Glutamatergic neuron (in vitro differentiated cells): ENCODE data around the gene IRF5. TPM values are rescaled to one million over a fixed set of nuclear protein-coding genes. Genes with fewer than 3 reads are reported as not detected.

Experiments used
- DNase-seq: peaks from one replicate; pipeline ENCODE4 v3.0.0; 2022
- H3K27ac Mint-ChIP-seq: one replicate; pipeline ENCODE4 v1.8.0; 2020; ENCODE audit warnings: mild to moderate bottlenecking, mixed read lengths, inconsistent platforms; ENCODE audit not compliant: unreplicated experiment
- H3K27me3 Mint-ChIP-seq: one replicate; pipeline ENCODE4 v1.8.0; 2020; ENCODE audit warnings: mild to moderate bottlenecking, moderate library complexity, mixed read lengths, inconsistent platforms; ENCODE audit not compliant: unreplicated experiment
- H3K36me3 Mint-ChIP-seq: one replicate; pipeline ENCODE4 v1.8.0; 2020; ENCODE audit warnings: mild to moderate bottlenecking, mixed read lengths, inconsistent platforms; ENCODE audit not compliant: unreplicated experiment
- H3K4me1 Mint-ChIP-seq: one replicate; pipeline ENCODE4 v1.8.0; 2020; ENCODE audit warnings: mild to moderate bottlenecking, low read depth, mixed read lengths, inconsistent platforms; ENCODE audit not compliant: unreplicated experiment
- H3K4me3 Mint-ChIP-seq: one replicate; pipeline ENCODE4 v1.8.0; 2020; ENCODE audit warnings: mild to moderate bottlenecking, mixed read lengths, inconsistent platforms; ENCODE audit not compliant: unreplicated experiment
- H3K9me3 Mint-ChIP-seq: one replicate; pipeline ENCODE4 v1.8.0; 2020; ENCODE audit warnings: mild to moderate bottlenecking, moderate library complexity, mixed read lengths, inconsistent platforms; ENCODE audit not compliant: unreplicated experiment
- total RNA-seq: library from RNA; stranded (reverse); fragmentation: NEBNext Ultra II Directional; extraction: Animal tissue kit (Norgen Biotek cat#: 25700); gene quantifications from one replicate; pipeline ENCODE4 v1.2.1, GENCODE V29; 2021; ENCODE audit not compliant: unreplicated experiment
- TF ChIP-seq, protein P1 (sequence below): fragments of 200-600 bp; sonication (generic); IDR thresholded peaks from one replicate; pipeline ENCODE4 v1.5.0; 2021; ENCODE audit not compliant: partially characterized antibody, unreplicated experiment

Gene IRF5
- total RNA-seq, 1 donor from 2014 or later = not detected

GRCh38 chr7:128948976-128949760 is 11.4 kb downstream of the IRF5 start:
- no peak for DNase-seq
- Mint-ChIP-seq H3K27ac (no peak overlapping the region), H3K36me3 (no peaks in the 10 kb centered on the region), H3K9me3 (peaks cover 5% of the 10 kb centered on the region), H3K4me3 (no peak overlapping the region), H3K27me3 (no peaks in the 10 kb centered on the region), H3K4me1 (no peaks in the 10 kb centered on the region)
- TF ChIP-seq, protein P1, sequence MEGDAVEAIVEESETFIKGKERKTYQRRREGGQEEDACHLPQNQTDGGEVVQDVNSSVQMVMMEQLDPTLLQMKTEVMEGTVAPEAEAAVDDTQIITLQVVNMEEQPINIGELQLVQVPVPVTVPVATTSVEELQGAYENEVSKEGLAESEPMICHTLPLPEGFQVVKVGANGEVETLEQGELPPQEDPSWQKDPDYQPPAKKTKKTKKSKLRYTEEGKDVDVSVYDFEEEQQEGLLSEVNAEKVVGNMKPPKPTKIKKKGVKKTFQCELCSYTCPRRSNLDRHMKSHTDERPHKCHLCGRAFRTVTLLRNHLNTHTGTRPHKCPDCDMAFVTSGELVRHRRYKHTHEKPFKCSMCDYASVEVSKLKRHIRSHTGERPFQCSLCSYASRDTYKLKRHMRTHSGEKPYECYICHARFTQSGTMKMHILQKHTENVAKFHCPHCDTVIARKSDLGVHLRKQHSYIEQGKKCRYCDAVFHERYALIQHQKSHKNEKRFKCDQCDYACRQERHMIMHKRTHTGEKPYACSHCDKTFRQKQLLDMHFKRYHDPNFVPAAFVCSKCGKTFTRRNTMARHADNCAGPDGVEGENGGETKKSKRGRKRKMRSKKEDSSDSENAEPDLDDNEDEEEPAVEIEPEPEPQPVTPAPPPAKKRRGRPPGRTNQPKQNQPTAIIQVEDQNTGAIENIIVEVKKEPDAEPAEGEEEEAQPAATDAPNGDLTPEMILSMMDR = no peak

GRCh38 chr7:128951296-128951695 is 13.6 kb downstream of the IRF5 start:
- no peak for DNase-seq
- Mint-ChIP-seq H3K4me3 (no peak overlapping the region), H3K36me3 (no peaks in the 10 kb centered on the region), H3K9me3 (peaks cover 5% of the 10 kb centered on the region), H3K4me1 (no peaks in the 10 kb centered on the region), H3K27ac (no peak overlapping the region), H3K27me3 (no peaks in the 10 kb centered on the region)
- TF ChIP-seq, protein P1 = no peak

- H3K36me3 Mint-ChIP-seq = peaks cover 5% of the 10 kb centered on the region
- no peak for DNase-seq
- no peak overlapping the region for H3K4me3 Mint-ChIP-seq
- H3K9me3 Mint-ChIP-seq = peaks cover 5% of the 10 kb centered on the region
- no peak overlapping the region for H3K27ac Mint-ChIP-seq
- no peaks in the 10 kb centered on the region for H3K27me3 Mint-ChIP-seq
- TF ChIP-seq, protein P1 = no peak
- no peaks in the 10 kb centered on the region for H3K4me1 Mint-ChIP-seq
These were observed 16.4 kb downstream of the IRF5 start for GRCh38 chr7:128954150-128954549.

GRCh38 chr7:128954830-128955802 is 17.4 kb downstream of the IRF5 start:
- Mint-ChIP-seq H3K9me3 (peaks cover 2% of the 10 kb centered on the region), H3K36me3 (peaks cover 5% of the 10 kb centered on the region), H3K4me1 (no peaks in the 10 kb centered on the region), H3K4me3 (no peak overlapping the region), H3K27ac (no peak overlapping the region), H3K27me3 (no peaks in the 10 kb centered on the region)
- DNase-seq = no peak
- TF ChIP-seq, protein P1 = no peak
